K562 (cell line): ENCODE measurements around the gene UBXN10. TPM values are rescaled to one million over a fixed set of nuclear protein-coding genes. Genes with fewer than 3 reads are reported as not detected.

Experiments used
- CBX1 ChIP-seq: sonication (generic); IDR thresholded peaks from 2 replicates; pipeline ENCODE4 v1.6.1; 2016; ENCODE audit warnings: antibody characterized with exemption, low read depth, mild to moderate bottlenecking
- HNRNPH1 ChIP-seq: fragments of 200-400 bp; formaldehyde crosslinking; optimal IDR thresholded peaks from 2 replicates; pipeline ENCODE3; 2017; ENCODE audit warnings: low read depth, mild to moderate bottlenecking, low read length, moderate library complexity
- ILK ChIP-seq: fragments of 450-650 bp; IDR thresholded peaks from 2 replicates; pipeline ENCODE4 v1.6.1; 2016; ENCODE audit warnings: missing genetic modification characterization, low read depth, mild to moderate bottlenecking, missing compliant biosample characterization, moderate library complexity, borderline replicate concordance
- KAT8 ChIP-seq: fragments of 450-650 bp; IDR thresholded peaks from 2 replicates; pipeline ENCODE4 v1.6.1; 2016; ENCODE audit warnings: low read depth, mild to moderate bottlenecking
- KLF10 ChIP-seq: fragments of 250-450 bp; sonication (Bioruptor Pico); IDR thresholded peaks from 2 replicates; pipeline ENCODE4 v1.6.1; 2021; ENCODE audit warnings: matching md5 sums
- KLF6 ChIP-seq: fragments of 250-450 bp; sonication (Bioruptor Pico); IDR thresholded peaks from 2 replicates; pipeline ENCODE4 v1.4.0; 2020; ENCODE audit warnings: mild to moderate bottlenecking, moderate library complexity, borderline replicate concordance
- MAFG ChIP-seq: fragments of 450-650 bp; conservative IDR thresholded peaks from 2 replicates; pipeline ENCODE4 v1.6.1; 2016; ENCODE audit warnings: missing genetic modification characterization, missing compliant biosample characterization
- MEIS2 ChIP-seq: fragments of 450-650 bp; IDR thresholded peaks from 2 replicates; pipeline ENCODE4 v1.6.1; 2014; ENCODE audit warnings: mild to moderate bottlenecking; ENCODE audit not compliant: partially characterized antibody
- POLR2H ChIP-seq: IDR thresholded peaks from 2 replicates; pipeline ENCODE4 v1.6.1; 2016; ENCODE audit warnings: missing genetic modification characterization, low read depth, mild to moderate bottlenecking, control low read depth, missing compliant biosample characterization, moderate library complexity
- POU5F1 ChIP-seq: fragments of 150-350 bp; IDR thresholded peaks from 2 replicates; pipeline ENCODE4 v1.6.1; 2014; ENCODE audit warnings: borderline replicate concordance, low read length, low read depth, mild to moderate bottlenecking; ENCODE audit not compliant: partially characterized antibody
- SIX5 ChIP-seq, 2 experiments: IDR thresholded peaks; 2 replicates each; pipeline ENCODE4 v1.6.1; 2011; ENCODE audit warnings: low read length in 2 of 2, borderline replicate concordance in 1 of 2, low read depth in 1 of 2, mild to moderate bottlenecking in 1 of 2, moderate library complexity in 1 of 2; ENCODE audit not compliant: insufficient read depth in 1 of 2
- TBL1XR1 ChIP-seq, 2 experiments: IDR thresholded peaks; 2 replicates each; pipeline ENCODE4 v1.6.1; 2012; ENCODE audit warnings: improper control_type of control experiment in 2 of 2, low read length in 2 of 2, mild to moderate bottlenecking in 1 of 2
- TEAD4 ChIP-seq, 2 experiments: sonication (generic) in 1 of 2; formaldehyde crosslinking in 1 of 2; IDR thresholded peaks; 2 replicates each; pipeline versions ENCODE4 v1.6.1 to v1.8.0; 2012 to 2022; ENCODE audit warnings: borderline replicate concordance in 1 of 2, inconsistent platforms in 1 of 2, low read length in 1 of 2, mild to moderate bottlenecking in 1 of 2, missing genetic modification reagents in 1 of 2
- ZBTB40 ChIP-seq, 2 experiments: fragments of 450-650 bp in 1 of 2; sonication (generic) in 1 of 2; formaldehyde crosslinking in 1 of 2; IDR thresholded peaks; 2 replicates each; pipeline versions ENCODE4 v1.7.1 to v1.9.0; 2016 to 2022; ENCODE audit warnings: inconsistent platforms in 1 of 2, mild to moderate bottlenecking in 1 of 2, missing genetic modification reagents in 1 of 2
- ZFP1 ChIP-seq: fragments of 450-650 bp; formaldehyde crosslinking; IDR thresholded peaks from 2 replicates; pipeline ENCODE4 v1.4.0; 2020; ENCODE audit warnings: mild to moderate bottlenecking, mixed read lengths
- ZFPM2 ChIP-seq: fragments of 250-450 bp; sonication (Bioruptor Pico); IDR thresholded peaks from 2 replicates; pipeline ENCODE4 v1.5.1; 2022; ENCODE audit warnings: mild to moderate bottlenecking
- ZNF134 ChIP-seq: fragments of 250-450 bp; sonication (Bioruptor Pico); conservative IDR thresholded peaks from 2 replicates; pipeline ENCODE4 v1.4.0; 2020
- ZNF639 ChIP-seq, 2 experiments: fragments of 200-800 bp in 1 of 2; sonication (Bioruptor generic) in 1 of 2; sonication (generic) in 1 of 2; formaldehyde crosslinking in 1 of 2; IDR thresholded peaks in 1 of 2; conservative IDR thresholded peaks in 1 of 2; 2 replicates each; pipeline versions ENCODE4 v1.5.0 to v1.6.1; 2016 to 2020; ENCODE audit warnings: missing compliant biosample characterization in 1 of 2, missing genetic modification characterization in 1 of 2, missing genetic modification reagents in 1 of 2
- polyA plus RNA-seq, 8 experiments: library from polyadenylated mRNA; depleted of rRNA in 4 of 8; stranded (reverse) in 5 of 8; unstranded in 3 of 8; fragments of >200 nt; fragmentation: Nextera tagmentation in 2 of 8; fragmentation: Illumina TruSeq in 1 of 8; extraction: Ambion mirVana in 2 of 8; extraction: Trizol in 1 of 8; gene quantifications; 2 replicates each; pipeline versions ENCODE4 v1.2.1 to v1.2.3, GENCODE V29; 2011 to 2014; ENCODE audit warnings: inconsistent platforms in 1 of 8, missing spikeins in 1 of 8
- total RNA-seq, 7 experiments: library from RNA; depleted of rRNA in 6 of 7; stranded (reverse); fragments of >200 nt in 6 of 7; fragmentation: Illumina TruSeq in 2 of 7; extraction: Trizol in 2 of 7; gene quantifications; 2 replicates each; pipeline versions ENCODE4 v1.2.1 to v1.2.3, GENCODE V29; 2011 to 2021; ENCODE audit warnings: low replicate concordance in 1 of 7

Gene UBXN10
- total and polyA plus RNA-seq, 9 of the 15 experiments (the other 6 are each of a cell fraction or from before 2014, with no cell fraction given) = 10.7 to 17.7 (median 13.6) TPM

- TF ChIP-seq ZBTB40 (IDR thresholded peaks at IDR 0.05) (no peak), ZBTB40 (CRISPR knock-in tag; IDR thresholded peaks at IDR 0.05) (no peak), TBL1XR1 (IDR thresholded peaks at IDR 0.05; ENCODE audit: low read length in 2 of 2) (no peak), CBX1 (peak; percentile 88; the same call in 1 of the 2 replicates), ZNF134 (CRISPR knock-in tag) (no peak), POU5F1 (no peak), KAT8 (no peak), HNRNPH1 (no peak), KLF10 (CRISPR knock-in tag) (no peak), ZFP1 (CRISPR knock-in tag) (no peak), SIX5 (IDR thresholded peaks at IDR 0.05; ENCODE audit: borderline replicate concordance in 1 of 2, insufficient read depth in 1 of 2, low read depth in 1 of 2, low read length in 2 of 2) (no peak), ZNF639 (CRISPR knock-in tag; conservative IDR thresholded peaks at IDR 0.05 in 1 of 2, IDR thresholded peaks at IDR 0.05 in 1 of 2) (no peak), POLR2H (tag) (no peak), ILK (no peak), MEIS2 (no peak), TEAD4 (IDR thresholded peaks at IDR 0.05; ENCODE audit: low read length) (no peak), TEAD4 (CRISPR knock-in tag; IDR thresholded peaks at IDR 0.05; ENCODE audit: borderline replicate concordance) (peak; percentile 65; the same call in 1 of the 2 replicates), ZFPM2 (CRISPR knock-in tag) (no peak), MAFG (tag) (no peak), KLF6 (no peak)
Measured at GRCh38 chr1:20165522-20165951, 20.4 kb upstream of the UBXN10 start (continued).
